ENCODE data around the gene SRSF6. TPM values are rescaled to one million over a fixed set of nuclear protein-coding genes. Genes with fewer than 3 reads are reported as not detected.
A peak's percentile ranks its signal among the peaks of the same experiment; 100 is the strongest.
"Not testable (repeated sequence)": the region's sequence is repeated elsewhere in the genome, so short reads cannot be mapped to it uniquely, and the experiment has no call there.

SRSF6 gene
- total RNA-seq (2014; rRNA removed; shearing (Covaris generic)) = 36.2 and 42.8 TPM in 2 replicates

DNA sequence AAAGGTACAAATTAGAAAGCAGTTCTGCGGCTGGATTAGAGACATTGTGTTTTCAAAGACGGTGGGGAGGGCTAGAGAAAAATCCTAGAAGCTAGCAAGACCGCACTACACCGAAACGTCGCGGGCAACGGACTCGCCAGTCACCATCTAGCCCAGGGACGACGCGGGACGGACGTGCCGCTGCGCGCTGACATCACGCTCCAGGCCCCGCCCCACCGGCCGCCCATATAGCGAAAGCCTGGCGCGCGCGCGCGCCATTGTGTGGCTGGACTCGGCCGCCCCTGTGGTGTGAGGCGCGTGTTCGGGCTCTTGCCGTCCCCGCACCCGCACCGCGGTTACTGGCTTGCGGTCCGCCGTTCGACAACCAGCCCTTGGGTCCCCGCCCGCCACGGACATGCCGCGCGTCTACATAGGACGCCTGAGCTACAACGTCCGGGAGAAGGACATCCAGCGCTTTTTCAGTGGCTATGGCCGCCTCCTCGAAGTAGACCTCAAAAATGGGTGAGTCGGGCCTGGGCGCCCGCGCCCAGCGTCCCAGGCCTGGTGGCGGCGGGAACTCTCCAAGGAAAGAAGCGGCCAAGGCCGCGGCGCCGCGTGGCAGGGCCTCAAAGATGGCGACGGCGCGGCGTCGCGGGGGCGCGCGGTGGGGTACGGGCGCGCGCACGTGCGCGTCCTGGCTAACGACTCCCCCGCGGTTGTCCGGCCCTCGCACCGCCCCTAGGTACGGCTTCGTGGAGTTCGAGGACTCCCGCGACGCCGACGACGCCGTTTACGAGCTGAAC lies at the start of gene SRSF6:
TSS of gene SRSF6 (plus strand) at position 257 of the 782 bp plus-strand sequence. CDS start at position 395, 138 bp downstream.
- DNase-seq (ENCODE audit: low read depth) = peak; percentile 92

GRCh38 chr20:43408848-43409576 lies 48.7 kb upstream of the SRSF6 start:
- peak; percentile 50 for DNase-seq (ENCODE audit: low read depth)

DNA sequence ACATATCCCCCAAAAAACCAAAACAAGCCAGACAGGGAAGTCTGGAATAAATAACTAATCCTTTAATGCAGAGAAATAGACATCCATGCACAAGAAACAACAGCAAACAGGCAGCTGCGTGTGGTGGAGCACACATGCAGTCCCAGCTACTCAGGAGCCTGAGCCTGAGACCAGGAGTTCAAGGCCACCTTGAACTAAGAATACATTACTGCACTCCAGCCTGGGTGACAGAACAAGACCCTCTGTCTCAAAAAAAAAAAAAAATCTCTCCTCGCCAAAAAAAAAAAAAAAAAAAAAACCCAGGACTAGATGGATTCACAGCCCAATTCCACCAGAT lies 48.2 kb upstream of the SRSF6 start:
- DNase-seq (ENCODE audit: low read depth) = no peak

- no peak for DNase-seq (ENCODE audit: low read depth)
Observed at GRCh38 chr20:43415661-43416430, 41.9 kb upstream of the SRSF6 start.

GRCh38 chr20:43416591-43417228 lies 41.0 kb upstream of the SRSF6 start:
- no peak for DNase-seq (ENCODE audit: low read depth)

DNA sequence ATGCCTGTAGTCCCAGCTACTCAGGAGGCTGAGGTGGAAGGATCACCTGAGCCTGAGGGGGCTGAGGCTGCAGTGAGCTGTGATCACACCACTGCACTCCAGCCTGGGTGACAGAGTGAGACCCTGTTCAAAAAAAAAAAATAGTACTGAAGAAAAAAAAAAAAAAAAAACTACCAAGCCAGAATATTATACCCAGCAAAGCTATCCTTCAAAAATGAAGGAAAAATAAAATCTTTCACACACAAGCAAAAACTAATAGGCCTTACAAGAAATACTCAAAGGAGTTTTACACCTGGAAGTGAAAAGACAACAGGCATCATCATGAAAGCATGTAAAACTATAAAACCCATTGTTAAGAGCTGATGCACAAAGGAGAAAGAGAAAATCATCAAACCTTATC lies 37.5 kb upstream of the SRSF6 start:
- no peak for DNase-seq (ENCODE audit: low read depth)

DNA sequence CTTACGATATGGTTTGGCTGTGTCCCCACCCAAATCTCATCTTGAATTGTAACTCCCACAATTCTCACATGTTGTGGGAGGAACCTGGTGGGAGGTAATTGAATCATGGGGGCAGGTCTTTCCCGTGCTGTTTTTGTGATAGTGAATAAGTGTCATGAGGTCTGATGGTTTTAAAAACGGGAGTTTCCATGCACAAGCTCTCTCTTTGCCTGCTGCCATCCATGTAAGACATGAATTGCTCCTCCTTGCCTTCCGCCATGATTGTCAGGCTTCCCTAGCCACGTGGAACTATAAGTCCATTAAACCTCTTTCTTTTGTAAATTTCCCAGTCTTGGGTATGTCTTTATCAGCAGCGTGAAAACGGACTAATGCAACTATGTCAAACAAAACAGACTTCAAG lies 36.8 kb upstream of the SRSF6 start:
- not testable (repeated sequence) for DNase-seq (ENCODE audit: low read depth)

DNA sequence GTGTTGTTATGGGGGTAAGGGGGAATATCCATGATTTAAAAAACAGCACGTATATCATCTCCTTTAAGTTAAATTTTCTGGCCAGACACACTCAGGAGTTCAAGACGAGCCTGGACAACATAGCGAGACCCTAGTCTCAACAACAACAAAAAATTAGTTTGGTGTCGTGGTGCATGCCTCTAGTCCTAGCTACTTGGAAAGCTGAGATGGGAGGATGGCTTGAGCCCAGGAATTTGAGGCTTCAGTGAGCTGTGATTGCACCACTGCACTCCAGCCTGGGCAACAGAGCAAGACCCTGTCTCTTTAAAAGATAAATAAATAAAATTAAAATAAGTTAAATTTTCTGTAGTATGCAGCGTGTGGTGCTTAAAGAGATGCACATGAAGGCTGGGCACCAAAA lies 31.5 kb upstream of the SRSF6 start:
- DNase-seq (ENCODE audit: low read depth) = no peak

DNA sequence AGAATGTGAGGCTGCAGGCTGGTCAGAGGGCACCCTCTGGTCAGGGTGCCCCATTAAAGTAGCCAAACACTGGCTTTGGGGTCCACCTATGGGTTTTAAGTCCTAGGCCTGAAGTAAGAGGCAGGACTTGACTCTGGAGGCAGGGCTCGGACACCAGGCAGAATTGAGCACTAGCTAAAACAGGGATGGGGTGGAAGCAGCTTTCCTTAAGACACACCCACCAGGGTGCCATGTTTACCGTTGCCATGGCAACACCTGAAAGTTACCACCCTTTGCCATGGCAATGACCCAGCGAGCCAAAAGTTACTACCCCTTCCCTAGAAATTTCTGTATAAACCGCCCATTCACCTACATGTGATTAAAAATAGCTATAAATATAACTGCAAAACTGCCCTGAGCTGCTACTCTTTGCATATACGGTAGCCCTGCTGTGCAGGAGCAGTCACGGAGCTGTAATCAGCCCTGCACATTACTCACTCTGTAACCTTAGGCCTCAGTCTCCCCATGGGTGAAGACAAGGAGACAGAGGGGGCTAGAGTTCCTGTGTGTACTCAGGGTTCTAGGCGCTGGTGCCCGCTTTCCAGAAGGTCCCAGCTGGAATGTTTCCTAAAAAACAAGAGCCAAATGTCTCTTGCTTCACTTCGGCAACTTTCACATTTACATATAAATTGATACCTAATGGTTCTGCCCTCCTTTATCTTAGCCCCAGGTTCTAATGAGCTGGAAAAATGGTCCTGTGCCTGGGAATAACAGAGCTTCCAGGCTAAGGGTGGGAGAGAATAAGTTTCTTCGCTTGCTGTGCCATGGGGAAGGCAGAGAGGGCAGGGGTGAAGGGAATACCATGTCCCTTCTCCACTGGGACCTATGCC lies 27.2 kb upstream of the SRSF6 start:
- peak; percentile 24 for DNase-seq (ENCODE audit: low read depth)

GRCh38 chr20:43431134-43431519 lies 26.6 kb upstream of the SRSF6 start:
- no peak for DNase-seq (ENCODE audit: low read depth)

DNA sequence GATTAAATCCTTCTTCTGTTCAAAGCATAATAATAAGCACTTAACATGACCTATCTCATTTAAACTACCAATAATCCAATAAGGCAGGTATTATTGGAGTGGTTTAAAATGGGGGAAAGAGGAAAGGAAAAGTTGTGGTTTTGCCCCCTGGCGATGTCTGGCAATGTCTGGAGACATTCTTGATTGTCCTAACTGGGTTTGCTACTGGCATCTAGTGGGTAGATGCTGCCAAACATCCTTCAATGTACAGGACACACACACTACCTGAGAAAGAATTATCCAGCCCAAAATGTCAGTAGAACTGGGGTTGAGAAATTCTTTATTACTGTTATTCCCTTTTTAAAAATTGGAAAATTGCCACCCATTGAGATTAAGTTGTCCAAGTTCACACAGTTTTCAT lies 25.2 kb upstream of the SRSF6 start:
- peak; percentile 23 for DNase-seq (ENCODE audit: low read depth)

GRCh38 chr20:43433250-43433854 lies 24.3 kb upstream of the SRSF6 start:
- no peak for DNase-seq (ENCODE audit: low read depth)

DNA sequence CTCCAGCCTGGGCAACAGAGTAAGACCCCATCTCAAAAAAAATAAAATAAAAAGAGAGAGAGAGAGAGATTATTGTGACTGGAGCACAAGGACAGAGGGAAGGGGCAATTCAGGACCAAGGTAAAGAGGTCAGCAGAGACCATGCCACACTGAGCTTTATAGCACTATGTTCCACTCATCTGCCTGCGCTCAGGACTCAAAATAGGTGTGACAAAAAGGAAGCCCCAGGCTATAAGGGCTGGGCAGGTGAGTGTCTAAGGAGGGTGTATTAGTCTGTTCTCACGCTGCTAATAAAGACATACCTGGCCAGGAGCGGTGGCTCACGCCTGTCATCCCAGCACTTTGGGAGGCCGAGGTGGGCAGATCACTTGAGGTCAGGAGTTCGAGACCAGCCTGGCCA lies 23.1 kb upstream of the SRSF6 start:
- DNase-seq (ENCODE audit: low read depth) = no peak

DNA sequence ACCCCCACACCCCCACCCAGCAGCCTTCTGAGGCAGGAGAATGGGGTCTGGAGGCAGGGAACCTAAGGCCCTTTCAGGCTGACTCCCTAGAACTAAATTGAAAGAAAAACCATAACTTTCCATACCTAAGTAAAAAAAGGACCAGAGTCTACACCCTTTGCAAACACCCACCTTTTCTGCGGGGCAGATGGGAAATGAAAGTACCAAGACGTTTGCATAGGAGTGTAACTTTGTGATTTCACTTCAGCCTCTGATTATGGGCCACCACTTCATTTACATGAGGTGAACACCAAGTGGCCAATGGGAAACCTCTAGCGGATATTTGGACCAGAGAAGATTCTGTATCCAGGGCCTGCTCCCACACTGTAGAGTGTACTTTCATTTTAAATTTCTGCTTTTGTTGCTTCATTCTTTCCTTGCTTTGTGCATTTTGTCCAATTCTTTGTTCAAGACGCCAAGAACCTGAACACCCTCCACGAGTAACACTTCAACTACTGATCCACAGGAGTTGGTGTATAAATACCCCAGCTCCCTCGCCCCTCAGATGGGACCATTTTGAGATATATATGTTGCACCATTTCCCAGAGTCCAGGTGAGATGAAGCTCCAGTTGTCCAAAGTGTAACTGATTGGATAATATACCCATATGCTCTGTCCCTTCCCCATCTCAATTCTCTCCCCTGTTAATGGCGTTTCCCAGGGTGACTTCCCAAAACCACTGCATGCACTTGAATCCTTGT lies 18.9 kb upstream of the SRSF6 start:
- DNase-seq (ENCODE audit: low read depth) = no peak

- DNase-seq (ENCODE audit: low read depth) = no peak
Observed at GRCh38 chr20:43440531-43440930, 17.2 kb upstream of the SRSF6 start.

- peak; percentile 61 for DNase-seq (ENCODE audit: low read depth)
Observed at GRCh38 chr20:43442282-43442880, 15.3 kb upstream of the SRSF6 start.

- no peak for DNase-seq (ENCODE audit: low read depth)
Observed at GRCh38 chr20:43444107-43444506, 13.6 kb upstream of the SRSF6 start.

GRCh38 chr20:43446361-43446879 lies 11.3 kb upstream of the SRSF6 start:
- DNase-seq (ENCODE audit: low read depth) = peak; percentile 57

DNA sequence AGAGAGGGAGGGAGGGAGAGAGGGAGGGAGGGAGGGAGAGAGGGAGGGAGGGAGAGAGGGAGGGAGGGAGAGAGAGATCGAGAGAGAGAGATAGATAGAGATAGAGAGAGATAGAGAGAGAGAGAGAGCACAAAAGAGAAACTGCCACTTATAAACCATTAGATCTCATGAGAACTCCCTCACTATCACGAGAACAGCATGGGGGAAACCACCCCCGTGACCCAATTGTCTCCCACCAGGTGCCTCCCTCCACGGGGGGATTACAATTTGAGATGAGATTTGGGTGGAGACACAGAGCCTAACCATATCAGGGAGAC lies 9.3 kb upstream of the SRSF6 start:
- not testable (repeated sequence) for DNase-seq (ENCODE audit: low read depth)

Data from M059J (cell line).